ENCODE data around the gene FKBP14. TPM values are rescaled to one million over a fixed set of nuclear protein-coding genes. Genes with fewer than 3 reads are reported as not detected.

FKBP14 gene
- total and polyA plus RNA-seq, 11 donors, result 2.5 to 19.0 (median 13.2) TPM

- Histone ChIP-seq H3K9me3 (peaks cover 0 to 45% (median 17%) of the 10 kb centered on the region in 12 donors), H3K27me3 (peaks cover 0 to 24% (median 0%) of the 10 kb centered on the region in 9 donors), H3K4me3 (no peak overlapping the region), H3K27ac (no peak overlapping the region), H3K4me1 (peaks cover 0 to 19% (median 3%) of the 10 kb centered on the region in 12 donors), H3K36me3 (no peaks in the 10 kb centered on the region)
- TF ChIP-seq CTCF (IDR thresholded peaks at IDR 0.05), result no peak
- no peak for TF ChIP-seq POLR2A (IDR thresholded peaks at IDR 0.05)
- no peak for DNase-seq
- ATAC-seq, result no peak
- intact Hi-C loops (cut with DNase I), result no loop called here
- 92 to 98% (median 95%) methylated on average over 3 to 5 of the region's 5 CpGs for WGBS, 4 donors
These were observed 34.6 kb downstream of the FKBP14 start for GRCh38 chr7:29991937-29992336.

GRCh38 chr7:29990931-29991330, 35.6 kb downstream of the FKBP14 start:
- Histone ChIP-seq H3K4me1 (peaks cover 0 to 19% (median 3%) of the 10 kb centered on the region in 12 donors), H3K27me3 (peaks cover 0 to 24% (median 0%) of the 10 kb centered on the region in 9 donors), H3K27ac (no peak overlapping the region), H3K36me3 (no peaks in the 10 kb centered on the region), H3K4me3 (no peak overlapping the region), H3K9me3 (peaks cover 0 to 36% (median 15%) of the 10 kb centered on the region in 12 donors)
- ATAC-seq, result no peak
- intact Hi-C loops (cut with DNase I), result no loop called here
- 79 to 85% (median 84%) methylated on average over 4 of the region's 4 CpGs for WGBS, 4 donors
- no peak for DNase-seq
- TF ChIP-seq CTCF (IDR thresholded peaks at IDR 0.05) (no peak), POLR2A (IDR thresholded peaks at IDR 0.05) (no peak)

- H3K9me3 ChIP-seq, result peaks cover 0 to 24% (median 15%) of the 10 kb centered on the region in 12 donors
- ATAC-seq, result peak in 3 of 4 donors; percentile 38 to 75 (median 69)
- DNase-seq, result peak; percentile 34 to 64 (median 50)
- WGBS, 4 donors, result 0 to 1% (median 0%) methylated on average over 27 to 79 of the region's 79 CpGs
- H3K4me3 ChIP-seq, result peak within 1 kb of the TSS; percentile 47 to 97 (median 88)
- H3K27me3 ChIP-seq, result peaks cover 0 to 24% (median 0%) of the 10 kb centered on the region in 9 donors
- intact Hi-C loops (cut with DNase I), result loop anchor here in 1 of 10 donors (5.0 kb wide), 1 partner anchor 38 kb away; the partner anchor contains the start of genes FKBP14 and PLEKHA8
- TF ChIP-seq CTCF (IDR thresholded peaks at IDR 0.05), result no peak
- no peak for TF ChIP-seq POLR2A (IDR thresholded peaks at IDR 0.05)
- peak within 1 kb of the TSS; percentile 43 to 91 (median 80) for H3K27ac ChIP-seq
- no peaks in the 10 kb centered on the region for H3K36me3 ChIP-seq
- peaks cover 0 to 19% (median 3%) of the 10 kb centered on the region in 12 donors for H3K4me1 ChIP-seq
These were observed 37.1 kb downstream of the FKBP14 start, which contains the start of gene SCRN1 for GRCh38 chr7:29989257-29989995. Gene SCRN1 (minus strand): TSS chr7:29989801. CDS start chr7:29969067, 20,734 bp downstream.
